Stimulated activated CD4-positive, alpha-beta T cell treated with anti-CD3 and anti-CD28 coated beads, Interleukin-12 subunit alpha, Interleukin-12 subunit beta, amount 100 ng/mL, for 48 hours (primary cell): ENCODE results near the gene GH1.
"Not testable (repeated sequence)": the region's sequence is repeated elsewhere in the genome, so short reads cannot be mapped to it uniquely, and the experiment has no call there.

ENCODE experiments used
- DNase-seq, 3 donors: peaks; one replicate each; pipeline ENCODE4 v3.0.0-alpha.2; 2020; ENCODE audit warnings: low read depth in 2 of 3, low spot score in 1 of 3

GH1 gene

DNA sequence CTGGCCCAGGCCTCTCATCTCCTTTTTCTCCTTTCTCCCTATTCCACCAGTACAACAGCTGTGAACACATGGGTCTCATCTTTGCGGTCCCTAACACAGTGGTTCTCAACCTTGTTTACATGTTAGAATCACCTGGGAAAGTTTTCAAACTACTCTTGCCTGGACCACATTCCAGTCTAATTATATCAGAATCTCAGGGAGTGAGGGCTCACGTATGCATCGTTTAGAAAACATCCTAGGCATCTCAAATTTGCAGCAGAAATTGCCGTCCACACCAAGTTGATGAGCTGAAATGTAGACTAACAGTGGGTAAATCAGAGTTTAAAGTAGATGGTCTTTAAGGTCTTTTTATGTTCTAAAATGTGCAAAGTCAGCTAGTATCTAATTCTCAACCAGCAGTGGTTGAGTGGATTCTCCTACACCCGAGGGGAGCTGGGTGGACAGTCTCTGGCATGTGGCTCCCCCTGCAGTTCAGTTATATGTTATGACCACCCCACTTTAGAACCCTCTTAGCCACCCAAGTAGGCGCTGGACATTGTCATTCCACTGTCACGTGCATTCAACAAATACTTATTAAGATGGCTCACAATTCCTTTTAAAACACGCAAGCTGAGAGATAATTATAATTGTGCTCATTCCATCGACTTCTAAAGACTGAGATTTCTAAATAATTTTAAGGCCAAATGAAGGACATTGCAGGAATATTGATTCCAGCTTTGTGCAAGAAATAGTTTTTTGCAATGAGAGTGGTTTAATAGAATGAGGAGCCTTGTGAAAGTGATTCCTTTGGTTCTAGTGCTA, 48.9 kb downstream of the GH1 start:
- not testable (repeated sequence) for DNase-seq
